HEK293 (cell line): ENCODE results near the gene PANX1.

ENCODE experiments used
- CTCF ChIA-PET: fragments of 350-600 bp; formaldehyde crosslinking; extraction: SDS; loops from one replicate; lab custom pipeline; 2021; ENCODE audit warnings: antibody characterized with exemption; lab: Yijun Ruan, JAX
- POLR2A ChIA-PET: fragments of 300-600 bp; formaldehyde crosslinking; extraction: SDS; loops from one replicate; lab custom pipeline; 2020; ENCODE audit warnings: antibody characterized with exemption, inconsistent platforms; lab: Yijun Ruan, JAX
- H3K27ac ChIP-seq: fragments of 200-500 bp; sonication (Bioruptor generic); 2 replicates; pipeline ENCODE4 v1.5.1; 2014; ENCODE audit warnings: low read depth, low read length, control low read depth, inconsistent platforms; ENCODE audit errors: extremely low read depth
- H3K36me3 ChIP-seq, 2 experiments: fragments of 200-500 bp in 1 of 2; sonication (Bioruptor generic) in 1 of 2; 1 replicate in 1 of 2; 2 replicates in 1 of 2; pipeline ENCODE4 v1.5.1; 2014 to 2017; ENCODE audit warnings: inconsistent platforms in 2 of 2, low read length in 2 of 2; ENCODE audit not compliant: control insufficient read depth in 2 of 2, insufficient read depth in 1 of 2
- H3K4me1 ChIP-seq: fragments of 200-500 bp; sonication (Bioruptor generic); 2 replicates; pipeline ENCODE4 v1.5.1; 2014; ENCODE audit warnings: mild to moderate bottlenecking, low read length, inconsistent platforms; ENCODE audit not compliant: control insufficient read depth, insufficient read depth
- H3K4me3 ChIP-seq: 2 replicates; pipeline ENCODE4 v1.5.1; 2011; ENCODE audit warnings: low read depth, mild to moderate bottlenecking, control low read depth, low read length, moderate library complexity
- H3K9me3 ChIP-seq: fragments of 200-500 bp; sonication (Bioruptor generic); 2 replicates; pipeline ENCODE4 v1.5.1; 2014; ENCODE audit warnings: low read depth, low read length, inconsistent platforms; ENCODE audit not compliant: control insufficient read depth, insufficient read depth
- GFI1B ChIP-seq: fragments of 450-650 bp; formaldehyde crosslinking; IDR thresholded peaks from 2 replicates; pipeline ENCODE4 v1.5.1; 2016; ENCODE audit warnings: missing biosample characterization, missing genetic modification characterization
- GLIS2 ChIP-seq: fragments of 450-650 bp; formaldehyde crosslinking; IDR thresholded peaks from 2 replicates; pipeline ENCODE4 v1.5.1; 2016; ENCODE audit warnings: missing biosample characterization, missing genetic modification characterization
- OSR2 ChIP-seq: fragments of 450-650 bp; formaldehyde crosslinking; IDR thresholded peaks from 2 replicates; pipeline ENCODE4 v1.5.1; 2016; ENCODE audit warnings: missing biosample characterization, missing genetic modification characterization
- ZBTB21 ChIP-seq: fragments of 450-650 bp; formaldehyde crosslinking; IDR thresholded peaks from 2 replicates; pipeline ENCODE4 v1.5.1; 2017; ENCODE audit warnings: missing biosample characterization, missing genetic modification characterization
- ZFP41 ChIP-seq: fragments of 450-650 bp; formaldehyde crosslinking; IDR thresholded peaks from 2 replicates; pipeline ENCODE4 v1.5.1; 2016; ENCODE audit warnings: missing biosample characterization, missing genetic modification characterization, borderline replicate concordance
- ZNF214 ChIP-seq: fragments of 450-650 bp; formaldehyde crosslinking; IDR thresholded peaks from 2 replicates; pipeline ENCODE4 v1.5.1; 2017; ENCODE audit warnings: missing biosample characterization, mild to moderate bottlenecking, missing genetic modification characterization, borderline replicate concordance
- ZNF416 ChIP-seq: fragments of 450-650 bp; formaldehyde crosslinking; IDR thresholded peaks from 2 replicates; pipeline ENCODE4 v1.5.1; 2016; ENCODE audit warnings: missing biosample characterization, missing genetic modification characterization
- ZNF501 ChIP-seq: fragments of 450-650 bp; formaldehyde crosslinking; IDR thresholded peaks from 2 replicates; pipeline ENCODE4 v1.5.1; 2016; ENCODE audit warnings: missing biosample characterization, missing genetic modification characterization
- ZNF514 ChIP-seq: fragments of 450-650 bp; formaldehyde crosslinking; IDR thresholded peaks from 2 replicates; pipeline ENCODE4 v1.5.1; 2016; ENCODE audit warnings: missing biosample characterization, missing genetic modification characterization
- ZNF76 ChIP-seq: fragments of 450-650 bp; formaldehyde crosslinking; IDR thresholded peaks from 2 replicates; pipeline ENCODE4; 2016; ENCODE audit warnings: low read depth, missing biosample characterization, missing genetic modification characterization, borderline replicate concordance
- ZSCAN30 ChIP-seq: fragments of 450-650 bp; IDR thresholded peaks from 2 replicates; pipeline ENCODE4 v1.5.1; 2018; ENCODE audit warnings: missing biosample characterization, mild to moderate bottlenecking, missing genetic modification characterization, moderate library complexity
- TF ChIP-seq, protein P1 (sequence below): fragments of 450-650 bp; formaldehyde crosslinking; IDR thresholded peaks from 2 replicates; pipeline ENCODE4 v1.5.1; 2016; ENCODE audit warnings: missing biosample characterization, missing genetic modification characterization
- TF ChIP-seq, protein P2 (sequence below): fragments of 450-650 bp; formaldehyde crosslinking; IDR thresholded peaks from 2 replicates; pipeline ENCODE4; 2016; ENCODE audit warnings: missing biosample characterization, missing genetic modification characterization
- TF ChIP-seq, protein P3 (sequence below): fragments of 450-650 bp; formaldehyde crosslinking; IDR thresholded peaks from 2 replicates; pipeline ENCODE4 v1.5.0; 2017; ENCODE audit warnings: missing biosample characterization, missing genetic modification characterization, borderline replicate concordance
- TF ChIP-seq, protein P4 (sequence below): fragments of 450-650 bp; formaldehyde crosslinking; IDR thresholded peaks from 2 replicates; pipeline ENCODE4 v1.5.1; 2016; ENCODE audit warnings: missing biosample characterization, missing genetic modification characterization, low read depth
- TF ChIP-seq, protein P5 (sequence below): fragments of 450-650 bp; formaldehyde crosslinking; IDR thresholded peaks from 2 replicates; pipeline ENCODE4 v1.5.1; 2016; ENCODE audit warnings: missing biosample characterization, missing genetic modification characterization, low read depth
- TF ChIP-seq, protein P6 (sequence below): fragments of 450-650 bp; formaldehyde crosslinking; IDR thresholded peaks from 2 replicates; pipeline ENCODE4 v1.5.1; 2016; ENCODE audit warnings: missing biosample characterization, missing genetic modification characterization, borderline replicate concordance

Gene PANX1

DNA sequence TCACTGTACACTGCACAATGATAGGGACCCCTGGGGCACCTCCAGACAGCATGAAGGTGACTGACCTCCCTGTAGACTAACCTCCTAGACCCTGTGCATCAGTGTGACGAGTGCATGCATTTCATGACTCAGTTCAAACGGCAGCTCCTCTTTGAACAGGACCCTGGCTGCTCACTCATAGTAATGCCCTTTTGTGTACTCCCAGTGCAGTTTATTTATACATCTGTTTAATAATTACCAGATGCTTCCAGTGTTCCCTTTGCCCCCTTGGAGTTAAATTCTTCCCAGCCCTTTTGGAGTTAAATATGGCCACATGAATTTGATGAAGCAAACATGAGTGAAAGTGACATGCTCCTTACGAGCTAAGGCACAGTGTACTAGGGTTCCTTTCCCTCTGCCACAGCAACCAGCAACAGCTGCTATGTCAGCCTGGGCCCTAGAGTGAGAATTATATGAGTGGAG, 72.4 kb downstream of the PANX1 start:
- TF ChIP-seq ZNF501 (tag by site-specific recombination) (no peak), ZFP41 (tag by site-specific recombination) (no peak)
- TF ChIP-seq, protein P1, sequence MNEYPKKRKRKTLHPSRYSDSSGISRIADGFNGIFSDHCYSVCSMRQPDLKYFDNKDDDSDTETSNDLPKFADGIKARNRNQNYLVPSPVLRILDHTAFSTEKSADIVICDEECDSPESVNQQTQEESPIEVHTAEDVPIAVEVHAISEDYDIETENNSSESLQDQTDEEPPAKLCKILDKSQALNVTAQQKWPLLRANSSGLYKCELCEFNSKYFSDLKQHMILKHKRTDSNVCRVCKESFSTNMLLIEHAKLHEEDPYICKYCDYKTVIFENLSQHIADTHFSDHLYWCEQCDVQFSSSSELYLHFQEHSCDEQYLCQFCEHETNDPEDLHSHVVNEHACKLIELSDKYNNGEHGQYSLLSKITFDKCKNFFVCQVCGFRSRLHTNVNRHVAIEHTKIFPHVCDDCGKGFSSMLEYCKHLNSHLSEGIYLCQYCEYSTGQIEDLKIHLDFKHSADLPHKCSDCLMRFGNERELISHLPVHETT (tag by site-specific recombination): no peak
- TF ChIP-seq, all 188 proteins: peak for 0
- POLR2A ChIA-PET: no interaction called here
- no peaks in the 10 kb centered on the region for H3K36me3 ChIP-seq
- no peaks in the 10 kb centered on the region for H3K4me1 ChIP-seq
- no peak overlapping the region for H3K4me3 ChIP-seq
- no peak overlapping the region for H3K27ac ChIP-seq
- CTCF ChIA-PET: interaction anchor here (1.2 kb wide), 1 partner anchor 17 kb away, joined by 3 read pairs; no protein-coding TSS in a partner anchor
- H3K9me3 ChIP-seq: no peaks in the 10 kb centered on the region

DNA sequence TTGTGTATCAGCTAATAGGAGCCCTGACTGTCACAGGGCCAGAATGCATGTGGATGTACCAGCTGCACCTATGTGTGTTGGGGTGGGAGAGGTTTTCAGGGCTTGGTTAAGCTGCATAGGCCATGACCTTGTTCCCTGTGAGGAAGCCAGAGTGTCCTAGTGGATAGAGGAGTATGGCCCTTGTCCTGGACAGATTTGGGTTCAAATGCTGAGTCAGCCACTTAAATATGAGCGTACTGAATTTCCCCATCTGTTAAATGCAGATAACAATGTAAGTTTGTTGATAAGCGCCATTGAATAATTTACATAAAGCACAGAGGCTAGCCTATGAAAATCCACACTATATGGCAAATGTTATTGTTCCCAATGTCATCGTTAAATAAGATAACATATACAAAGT, 74.4 kb downstream of the PANX1 start:
- Histone ChIP-seq H3K27ac (no peak overlapping the region), H3K36me3 (no peaks in the 10 kb centered on the region), H3K4me3 (no peak overlapping the region), H3K4me1 (no peaks in the 10 kb centered on the region), H3K9me3 (no peaks in the 10 kb centered on the region)
- ChIA-PET CTCF (interaction anchor here (0.6 to 1.0 kb wide), 3 partner anchors 52 to 339 kb away, joined by 3 to 4 read pairs (median 4); no protein-coding TSS in a partner anchor), POLR2A (no interaction called here)
- TF ChIP-seq ZNF76 (no peak), OSR2 (no peak), ZNF214 (tag by site-specific recombination) (no peak), ZSCAN30 (tag by site-specific recombination) (no peak)
- TF ChIP-seq, protein P2, sequence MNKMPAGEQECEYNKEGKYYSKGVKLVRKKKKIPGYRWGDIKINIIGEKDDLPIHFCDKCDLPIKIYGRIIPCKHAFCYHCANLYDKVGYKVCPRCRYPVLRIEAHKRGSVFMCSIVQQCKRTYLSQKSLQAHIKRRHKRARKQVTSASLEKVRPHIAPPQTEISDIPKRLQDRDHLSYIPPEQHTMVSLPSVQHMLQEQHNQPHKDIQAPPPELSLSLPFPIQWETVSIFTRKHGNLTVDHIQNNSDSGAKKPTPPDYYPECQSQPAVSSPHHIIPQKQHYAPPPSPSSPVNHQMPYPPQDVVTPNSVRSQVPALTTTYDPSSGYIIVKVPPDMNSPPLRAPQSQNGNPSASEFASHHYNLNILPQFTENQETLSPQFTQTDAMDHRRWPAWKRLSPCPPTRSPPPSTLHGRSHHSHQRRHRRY: no peak
- TF ChIP-seq, protein P3, sequence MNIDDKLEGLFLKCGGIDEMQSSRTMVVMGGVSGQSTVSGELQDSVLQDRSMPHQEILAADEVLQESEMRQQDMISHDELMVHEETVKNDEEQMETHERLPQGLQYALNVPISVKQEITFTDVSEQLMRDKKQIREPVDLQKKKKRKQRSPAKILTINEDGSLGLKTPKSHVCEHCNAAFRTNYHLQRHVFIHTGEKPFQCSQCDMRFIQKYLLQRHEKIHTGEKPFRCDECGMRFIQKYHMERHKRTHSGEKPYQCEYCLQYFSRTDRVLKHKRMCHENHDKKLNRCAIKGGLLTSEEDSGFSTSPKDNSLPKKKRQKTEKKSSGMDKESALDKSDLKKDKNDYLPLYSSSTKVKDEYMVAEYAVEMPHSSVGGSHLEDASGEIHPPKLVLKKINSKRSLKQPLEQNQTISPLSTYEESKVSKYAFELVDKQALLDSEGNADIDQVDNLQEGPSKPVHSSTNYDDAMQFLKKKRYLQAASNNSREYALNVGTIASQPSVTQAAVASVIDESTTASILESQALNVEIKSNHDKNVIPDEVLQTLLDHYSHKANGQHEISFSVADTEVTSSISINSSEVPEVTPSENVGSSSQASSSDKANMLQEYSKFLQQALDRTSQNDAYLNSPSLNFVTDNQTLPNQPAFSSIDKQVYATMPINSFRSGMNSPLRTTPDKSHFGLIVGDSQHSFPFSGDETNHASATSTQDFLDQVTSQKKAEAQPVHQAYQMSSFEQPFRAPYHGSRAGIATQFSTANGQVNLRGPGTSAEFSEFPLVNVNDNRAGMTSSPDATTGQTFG (tag by site-specific recombination): no peak
- TF ChIP-seq, protein P4, sequence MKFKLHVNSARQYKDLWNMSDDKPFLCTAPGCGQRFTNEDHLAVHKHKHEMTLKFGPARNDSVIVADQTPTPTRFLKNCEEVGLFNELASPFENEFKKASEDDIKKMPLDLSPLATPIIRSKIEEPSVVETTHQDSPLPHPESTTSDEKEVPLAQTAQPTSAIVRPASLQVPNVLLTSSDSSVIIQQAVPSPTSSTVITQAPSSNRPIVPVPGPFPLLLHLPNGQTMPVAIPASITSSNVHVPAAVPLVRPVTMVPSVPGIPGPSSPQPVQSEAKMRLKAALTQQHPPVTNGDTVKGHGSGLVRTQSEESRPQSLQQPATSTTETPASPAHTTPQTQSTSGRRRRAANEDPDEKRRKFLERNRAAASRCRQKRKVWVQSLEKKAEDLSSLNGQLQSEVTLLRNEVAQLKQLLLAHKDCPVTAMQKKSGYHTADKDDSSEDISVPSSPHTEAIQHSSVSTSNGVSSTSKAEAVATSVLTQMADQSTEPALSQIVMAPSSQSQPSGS (tag by site-specific recombination): no peak

DNA sequence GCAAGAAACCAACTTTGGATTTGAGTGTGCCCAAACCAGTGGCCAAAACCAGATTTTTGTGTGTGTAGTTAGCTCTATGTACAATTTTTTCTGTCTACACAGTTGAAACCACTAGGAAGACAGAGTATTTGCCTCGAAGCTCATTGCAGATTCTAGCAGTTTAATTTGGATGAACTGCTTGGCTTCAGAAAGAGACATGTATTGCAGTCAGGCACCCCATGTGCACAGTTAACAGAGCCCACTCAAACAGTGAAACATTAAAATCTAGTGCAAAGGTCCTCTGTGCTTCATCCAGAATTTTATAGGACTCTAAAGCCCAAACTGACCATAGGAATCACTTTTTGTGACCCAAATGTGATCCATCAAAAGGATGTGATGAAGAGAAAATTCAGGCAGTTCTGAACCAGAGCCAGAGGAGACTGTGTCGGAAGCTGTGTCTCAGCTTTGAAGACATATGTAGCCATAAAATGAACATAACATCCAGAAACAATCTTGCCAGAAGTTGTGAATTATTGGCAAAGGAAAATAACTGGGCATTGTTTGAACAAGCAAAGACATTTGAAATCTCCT, 82.7 kb downstream of the PANX1 start:
- no peaks in the 10 kb centered on the region for H3K4me1 ChIP-seq
- no peak overlapping the region for H3K27ac ChIP-seq
- H3K4me3 ChIP-seq: no peak overlapping the region
- CTCF ChIA-PET: interaction anchor here (1.0 kb wide), 1 partner anchor 27 kb away, joined by 3 read pairs; no protein-coding TSS in a partner anchor
- POLR2A ChIA-PET: no interaction called here
- H3K36me3 ChIP-seq: no peaks in the 10 kb centered on the region
- H3K9me3 ChIP-seq: no peaks in the 10 kb centered on the region
- TF ChIP-seq GFI1B: no peak
- TF ChIP-seq ZNF416 (tag by site-specific recombination): no peak
- TF ChIP-seq, protein P5, sequence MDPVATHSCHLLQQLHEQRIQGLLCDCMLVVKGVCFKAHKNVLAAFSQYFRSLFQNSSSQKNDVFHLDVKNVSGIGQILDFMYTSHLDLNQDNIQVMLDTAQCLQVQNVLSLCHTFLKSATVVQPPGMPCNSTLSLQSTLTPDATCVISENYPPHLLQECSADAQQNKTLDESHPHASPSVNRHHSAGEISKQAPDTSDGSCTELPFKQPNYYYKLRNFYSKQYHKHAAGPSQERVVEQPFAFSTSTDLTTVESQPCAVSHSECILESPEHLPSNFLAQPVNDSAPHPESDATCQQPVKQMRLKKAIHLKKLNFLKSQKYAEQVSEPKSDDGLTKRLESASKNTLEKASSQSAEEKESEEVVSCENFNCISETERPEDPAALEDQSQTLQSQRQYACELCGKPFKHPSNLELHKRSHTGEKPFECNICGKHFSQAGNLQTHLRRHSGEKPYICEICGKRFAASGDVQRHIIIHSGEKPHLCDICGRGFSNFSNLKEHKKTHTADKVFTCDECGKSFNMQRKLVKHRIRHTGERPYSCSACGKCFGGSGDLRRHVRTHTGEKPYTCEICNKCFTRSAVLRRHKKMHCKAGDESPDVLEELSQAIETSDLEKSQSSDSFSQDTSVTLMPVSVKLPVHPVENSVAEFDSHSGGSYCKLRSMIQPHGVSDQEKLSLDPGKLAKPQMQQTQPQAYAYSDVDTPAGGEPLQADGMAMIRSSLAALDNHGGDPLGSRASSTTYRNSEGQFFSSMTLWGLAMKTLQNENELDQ (tag by site-specific recombination): no peak
- TF ChIP-seq ZNF514 (tag by site-specific recombination): no peak
- no peak for TF ChIP-seq ZBTB21
- TF ChIP-seq, protein P6, sequence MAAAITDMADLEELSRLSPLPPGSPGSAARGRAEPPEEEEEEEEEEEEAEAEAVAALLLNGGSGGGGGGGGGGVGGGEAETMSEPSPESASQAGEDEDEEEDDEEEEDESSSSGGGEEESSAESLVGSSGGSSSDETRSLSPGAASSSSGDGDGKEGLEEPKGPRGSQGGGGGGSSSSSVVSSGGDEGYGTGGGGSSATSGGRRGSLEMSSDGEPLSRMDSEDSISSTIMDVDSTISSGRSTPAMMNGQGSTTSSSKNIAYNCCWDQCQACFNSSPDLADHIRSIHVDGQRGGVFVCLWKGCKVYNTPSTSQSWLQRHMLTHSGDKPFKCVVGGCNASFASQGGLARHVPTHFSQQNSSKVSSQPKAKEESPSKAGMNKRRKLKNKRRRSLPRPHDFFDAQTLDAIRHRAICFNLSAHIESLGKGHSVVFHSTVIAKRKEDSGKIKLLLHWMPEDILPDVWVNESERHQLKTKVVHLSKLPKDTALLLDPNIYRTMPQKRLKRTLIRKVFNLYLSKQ (tag by site-specific recombination): no peak
- no peak for TF ChIP-seq GLIS2 (tag by site-specific recombination)
